22Rv1 (cell line): ENCODE data around the gene PTGR1.
"Not testable (repeated sequence)": the region's sequence is repeated elsewhere in the genome, so short reads cannot be mapped to it uniquely, and the experiment has no call there.

Experiments used
- H3K27ac ChIP-seq: fragments of 450-650 bp; 2 replicates; pipeline ENCODE4 v1.5.1; 2017
- ZFX ChIP-seq: fragments of 450-650 bp; IDR thresholded peaks from 2 replicates; pipeline ENCODE4 v1.6.1; 2017; ENCODE audit warnings: antibody characterized with exemption, borderline replicate concordance
- TF ChIP-seq, protein P1 (sequence below): fragments of 450-650 bp; IDR thresholded peaks from 2 replicates; pipeline ENCODE4 v1.5.1; 2017; ENCODE audit warnings: mild to moderate bottlenecking

Gene PTGR1

DNA sequence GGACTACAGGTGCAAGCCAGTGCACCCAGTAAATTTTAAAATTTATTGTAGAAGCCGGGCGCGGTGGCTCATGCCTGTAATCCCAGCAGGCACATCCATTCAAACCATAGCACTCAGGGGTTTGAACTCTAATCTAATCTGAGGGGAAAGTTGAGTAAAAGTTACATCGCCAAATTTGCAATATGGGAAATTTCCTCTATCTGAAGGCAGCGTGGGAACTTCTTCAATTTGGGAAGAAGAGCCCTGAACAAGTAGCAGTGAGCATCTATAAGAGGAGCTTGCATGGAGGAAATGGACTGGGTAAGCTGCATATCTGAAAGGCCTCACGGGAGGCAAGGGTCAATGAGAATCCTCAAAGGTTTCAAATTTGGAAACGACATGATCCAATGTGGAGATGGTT lies 29.0 kb upstream of the PTGR1 start:
- no peak overlapping the region for H3K27ac ChIP-seq
- TF ChIP-seq ZFX, result no peak
- TF ChIP-seq, protein P1, sequence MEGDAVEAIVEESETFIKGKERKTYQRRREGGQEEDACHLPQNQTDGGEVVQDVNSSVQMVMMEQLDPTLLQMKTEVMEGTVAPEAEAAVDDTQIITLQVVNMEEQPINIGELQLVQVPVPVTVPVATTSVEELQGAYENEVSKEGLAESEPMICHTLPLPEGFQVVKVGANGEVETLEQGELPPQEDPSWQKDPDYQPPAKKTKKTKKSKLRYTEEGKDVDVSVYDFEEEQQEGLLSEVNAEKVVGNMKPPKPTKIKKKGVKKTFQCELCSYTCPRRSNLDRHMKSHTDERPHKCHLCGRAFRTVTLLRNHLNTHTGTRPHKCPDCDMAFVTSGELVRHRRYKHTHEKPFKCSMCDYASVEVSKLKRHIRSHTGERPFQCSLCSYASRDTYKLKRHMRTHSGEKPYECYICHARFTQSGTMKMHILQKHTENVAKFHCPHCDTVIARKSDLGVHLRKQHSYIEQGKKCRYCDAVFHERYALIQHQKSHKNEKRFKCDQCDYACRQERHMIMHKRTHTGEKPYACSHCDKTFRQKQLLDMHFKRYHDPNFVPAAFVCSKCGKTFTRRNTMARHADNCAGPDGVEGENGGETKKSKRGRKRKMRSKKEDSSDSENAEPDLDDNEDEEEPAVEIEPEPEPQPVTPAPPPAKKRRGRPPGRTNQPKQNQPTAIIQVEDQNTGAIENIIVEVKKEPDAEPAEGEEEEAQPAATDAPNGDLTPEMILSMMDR, result no peak

DNA sequence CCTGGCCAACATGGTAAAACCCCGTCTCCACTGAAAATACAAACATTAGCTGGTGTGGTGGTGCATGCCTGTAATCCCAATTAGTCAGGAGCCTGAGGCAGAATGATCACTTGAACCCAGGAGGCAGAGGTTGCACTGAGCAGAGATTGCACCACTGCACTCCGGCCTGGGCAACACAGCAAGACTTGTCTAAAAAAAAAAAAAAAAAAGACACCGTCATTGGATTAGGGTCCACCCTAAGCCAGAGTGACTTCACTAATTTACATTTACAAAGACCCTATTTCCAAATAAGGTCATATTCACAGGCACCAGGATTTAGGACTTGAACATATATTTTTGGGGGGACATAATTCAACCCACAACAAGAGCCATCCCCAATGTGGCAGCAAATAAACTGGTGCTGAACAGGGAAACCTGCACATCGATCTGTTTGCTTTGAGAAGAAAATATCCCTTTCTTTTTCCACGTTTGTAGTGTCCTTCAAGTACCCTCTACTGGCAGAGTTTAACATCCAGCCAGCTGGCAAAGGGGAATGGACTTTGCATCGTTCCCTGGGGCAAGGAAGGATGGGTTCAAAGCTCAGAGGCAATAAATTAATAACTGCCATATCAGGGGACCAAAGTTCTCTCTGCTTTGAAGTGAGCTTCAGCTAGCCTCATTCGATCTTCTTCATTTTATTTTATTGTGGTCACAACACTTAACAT lies 28.0 kb upstream of the PTGR1 start:
- no peak overlapping the region for H3K27ac ChIP-seq
- no peak for TF ChIP-seq ZFX
- TF ChIP-seq, protein P1, result no peak

DNA sequence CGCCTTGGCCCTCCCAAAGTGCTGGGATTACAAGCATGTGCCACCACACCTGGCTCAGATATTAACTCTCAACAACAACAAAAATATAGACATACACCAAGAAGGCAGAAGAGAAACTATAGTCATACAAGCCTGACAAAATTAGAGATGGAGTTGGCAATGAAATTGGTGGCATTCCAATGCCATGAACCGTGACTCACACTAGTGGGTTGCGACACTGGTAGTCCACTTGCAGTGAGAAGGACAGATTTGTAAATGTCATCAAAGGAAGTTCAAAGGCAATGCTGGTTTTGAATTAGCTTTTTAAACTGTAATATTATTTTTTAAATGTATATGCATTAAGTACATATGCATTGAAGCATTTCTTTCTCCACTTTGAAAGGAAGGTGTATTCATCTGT lies 23.2 kb upstream of the PTGR1 start:
- TF ChIP-seq ZFX, result no peak
- TF ChIP-seq, protein P1, result no peak
- H3K27ac ChIP-seq, result no peak overlapping the region

DNA sequence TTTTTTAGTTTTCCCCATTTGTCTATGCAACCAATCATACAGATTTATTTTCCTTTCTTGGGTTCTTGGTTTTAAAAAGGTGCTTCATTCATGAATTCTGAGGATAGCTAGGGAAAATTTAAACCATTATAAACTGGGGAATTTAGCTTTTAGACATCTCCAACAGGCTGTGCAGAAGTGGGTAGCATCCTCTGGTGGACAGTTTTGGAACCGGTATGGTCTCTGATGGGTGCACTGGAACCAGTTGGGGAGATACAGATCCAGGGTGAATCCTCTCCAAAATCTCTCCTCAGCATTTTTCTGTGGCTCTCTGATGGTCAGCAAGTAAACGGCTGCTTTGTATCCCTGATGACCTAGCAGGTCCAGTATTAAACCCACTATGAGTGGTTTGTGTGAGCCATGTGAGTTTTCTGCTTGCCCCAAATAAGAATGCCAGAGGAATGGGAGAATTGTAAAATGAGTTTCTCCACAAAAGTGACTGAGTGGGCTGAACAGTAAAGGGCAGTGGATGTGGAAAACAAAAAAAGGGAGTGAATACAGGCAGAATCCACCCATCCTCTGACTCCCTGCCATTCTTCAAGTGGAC lies 22.5 kb upstream of the PTGR1 start:
- no peak overlapping the region for H3K27ac ChIP-seq
- no peak for TF ChIP-seq ZFX
- TF ChIP-seq, protein P1, result peak; percentile 89

DNA sequence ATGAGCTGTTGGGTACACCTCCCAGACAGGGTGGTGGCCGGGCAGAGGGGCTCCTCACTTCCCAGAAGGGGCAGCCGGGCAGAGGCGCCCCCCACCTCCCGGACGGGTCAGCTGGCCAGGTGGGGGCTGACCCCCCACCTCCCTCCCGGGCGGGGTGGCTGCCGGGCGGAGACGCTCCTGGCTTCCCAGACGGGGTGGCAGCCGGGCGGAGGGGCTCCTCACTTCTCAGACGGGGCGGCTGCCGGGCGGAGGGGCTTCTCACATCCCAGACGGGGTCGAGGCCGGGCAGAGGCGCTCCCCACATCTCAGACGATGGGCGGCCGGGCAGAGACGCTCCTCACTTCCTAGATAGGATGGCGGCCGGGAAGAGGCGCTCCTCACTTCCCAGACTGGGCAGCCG lies 17.9 kb upstream of the PTGR1 start:
- H3K27ac ChIP-seq, result not testable (repeated sequence)

DNA sequence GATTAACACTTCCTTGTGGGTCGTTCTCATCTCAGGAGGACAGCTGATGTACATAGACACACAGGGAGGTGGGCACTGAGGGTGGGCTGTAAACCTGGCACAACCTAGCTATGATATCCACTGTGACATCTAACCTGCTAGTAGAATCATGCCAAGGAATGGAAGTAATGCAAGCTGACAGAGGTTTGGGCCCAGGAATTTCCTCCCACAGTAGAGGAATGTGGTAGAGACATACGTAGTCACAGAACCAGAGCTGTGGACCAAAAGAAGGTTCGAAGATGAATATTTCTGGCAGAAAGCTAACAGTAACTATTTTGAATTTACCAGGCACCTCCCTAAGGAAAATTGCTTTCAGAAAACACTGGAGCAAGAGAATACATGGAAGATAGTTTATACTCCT lies 16.5 kb upstream of the PTGR1 start:
- H3K27ac ChIP-seq, result no peak overlapping the region
- TF ChIP-seq ZFX, result no peak
- TF ChIP-seq, protein P1, result no peak

DNA sequence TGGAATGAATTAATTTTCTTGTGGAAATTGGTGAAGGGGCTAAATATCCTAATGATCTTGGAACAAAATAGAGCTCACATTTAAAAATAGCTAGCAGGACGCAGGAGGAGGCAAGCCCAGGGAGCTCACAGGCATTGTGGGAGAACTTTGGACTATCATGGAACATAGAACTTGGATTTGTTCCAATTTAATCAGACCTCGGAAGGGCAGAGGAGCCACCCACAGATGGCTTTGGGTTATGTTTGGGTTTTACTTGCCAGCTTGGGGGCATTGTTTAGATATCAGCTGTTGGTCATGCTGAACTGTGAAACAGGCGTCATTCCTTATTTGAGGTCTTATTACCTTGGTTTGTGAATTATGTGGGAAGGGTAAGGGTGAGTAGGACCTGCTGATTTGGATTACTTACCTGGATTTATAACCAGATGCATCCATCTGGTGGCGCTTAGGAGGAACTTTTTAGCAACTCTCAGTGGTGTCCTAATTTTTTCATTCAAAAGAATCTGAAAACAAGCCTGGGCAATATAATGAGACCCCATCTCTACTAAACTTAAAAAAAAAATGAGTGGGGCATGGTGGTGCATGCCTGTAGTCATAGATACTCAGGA lies 14.1 kb upstream of the PTGR1 start:
- no peak overlapping the region for H3K27ac ChIP-seq
- TF ChIP-seq, protein P1, result no peak
- TF ChIP-seq ZFX, result no peak
